A673 (cell line): ENCODE measurements around the gene TCF7L2.

Experiments
- CTCF ChIP-seq: fragments of 300-800, 200-600 bp; sonication (generic); conservative IDR thresholded peaks from 2 replicates; pipeline ENCODE4 v1.5.1; 2017; ENCODE audit warnings: low read depth, mild to moderate bottlenecking, antibody characterized with exemption, low read length, moderate library complexity, mixed read lengths
- EZH2 ChIP-seq: fragments of 200-600 bp; sonication (generic); IDR thresholded peaks from 2 replicates; pipeline ENCODE4 v1.6.1; 2017; ENCODE audit warnings: borderline replicate concordance, low read depth, mild to moderate bottlenecking, mixed read lengths, antibody characterized with exemption, low read length; ENCODE audit not compliant: poor library complexity, severe bottlenecking

GRCh38 chr10:113045147-113046055 lies 95.4 kb downstream of the TCF7L2 start:
- TF ChIP-seq EZH2 (no peak), CTCF (no peak)
